Natural killer cell (primary cell): ENCODE data around the gene KLK6. TPM values are rescaled to one million over a fixed set of nuclear protein-coding genes. Genes with fewer than 3 reads are reported as not detected.

Source experiments
- ATAC-seq, 3 donors: fragments of 150-1000 bp in 2 of 3; fragments of 200-7000 bp in 1 of 3; cut with Tn5 transposase; 1 replicate in 1 of 3; 2 replicates in 2 of 3; pipeline ENCODE4 v1.10.0; 2021; ENCODE audit warnings: mild to moderate bottlenecking in 2 of 3, moderate library complexity in 2 of 3
- DNase-seq, 2 donors: peaks; one replicate each; pipeline versions ENCODE4 v3.0.0 to v3.0.0-alpha.2; 2013 to 2021; ENCODE audit warnings: mixed read lengths in 1 of 2
- H3K27ac ChIP-seq: one replicate; pipeline ENCODE4 v1.5.1; 2013; ENCODE audit warnings: mild to moderate bottlenecking, low read length
- H3K27me3 ChIP-seq: one replicate; pipeline ENCODE4 v1.6.1; 2013; ENCODE audit warnings: low read length; ENCODE audit not compliant: control insufficient read depth, insufficient read depth
- H3K36me3 ChIP-seq: one replicate; pipeline ENCODE4 v1.6.1; 2013; ENCODE audit warnings: low read length; ENCODE audit not compliant: control insufficient read depth, insufficient read depth
- H3K4me1 ChIP-seq: one replicate; pipeline ENCODE4 v1.6.1; 2013; ENCODE audit warnings: low read length; ENCODE audit not compliant: control insufficient read depth, insufficient read depth
- H3K4me3 ChIP-seq: one replicate; pipeline ENCODE4 v1.5.1; 2013; ENCODE audit warnings: low read length
- H3K9me3 ChIP-seq: one replicate; pipeline ENCODE4 v1.6.1; 2013; ENCODE audit warnings: low read length; ENCODE audit not compliant: control insufficient read depth, insufficient read depth
- H3K27ac Mint-ChIP-seq, 2 donors: one replicate each; pipeline ENCODE4 v1.8.0; 2022; ENCODE audit warnings: mild to moderate bottlenecking in 2 of 2, mixed read lengths in 2 of 2, moderate library complexity in 1 of 2
- H3K27me3 Mint-ChIP-seq, 2 donors: one replicate each; pipeline ENCODE4 v1.8.0; 2022; ENCODE audit warnings: low read depth in 2 of 2, mixed read lengths in 2 of 2
- H3K36me3 Mint-ChIP-seq: one replicate; pipeline ENCODE4 v1.8.0; 2022; ENCODE audit warnings: mixed read lengths
- H3K4me1 Mint-ChIP-seq, 2 donors: one replicate each; pipeline ENCODE4 v1.8.0; 2022; ENCODE audit warnings: mixed read lengths in 2 of 2
- H3K4me3 Mint-ChIP-seq: one replicate; pipeline ENCODE4 v1.8.0; 2022; ENCODE audit warnings: mild to moderate bottlenecking, moderate library complexity, mixed read lengths
- H3K9me3 Mint-ChIP-seq, 2 donors: one replicate each; pipeline ENCODE4 v1.8.0; 2022; ENCODE audit warnings: mixed read lengths in 2 of 2
- WGBS: methylation state at CpG from one replicate; pipeline ENCODE4 v1.1.7; 2013; ENCODE audit warnings: missing lambda C conversion rate; ENCODE audit not compliant: insufficient coverage; 5-methylcytosine and 5-hydroxymethylcytosine counted together
- intact Hi-C: fragments of 100-400 bp; cut with micrococcal nuclease; formaldehyde crosslinking; loops from one replicate; pipeline ENCODE4 v1.14.2; 2022
- total RNA-seq, 4 donors: library from RNA; stranded (reverse); fragments of 120-200 nt in 1 of 4; gene quantifications; one replicate each; pipeline versions ENCODE4 v1.2.3 to v1.2.4, GENCODE V29; 2013 to 2022
- TF ChIP-seq, protein P1 (sequence below): fragments of 200-600 bp; IDR thresholded peaks from one replicate; pipeline ENCODE4 v1.8.0; 2022; ENCODE audit warnings: antibody characterized with exemption

The KLK6 gene
- total RNA-seq, 3 donors from 2014 or later (not counting 1 experiment from before 2014, with no cell fraction given): not detected

DNA sequence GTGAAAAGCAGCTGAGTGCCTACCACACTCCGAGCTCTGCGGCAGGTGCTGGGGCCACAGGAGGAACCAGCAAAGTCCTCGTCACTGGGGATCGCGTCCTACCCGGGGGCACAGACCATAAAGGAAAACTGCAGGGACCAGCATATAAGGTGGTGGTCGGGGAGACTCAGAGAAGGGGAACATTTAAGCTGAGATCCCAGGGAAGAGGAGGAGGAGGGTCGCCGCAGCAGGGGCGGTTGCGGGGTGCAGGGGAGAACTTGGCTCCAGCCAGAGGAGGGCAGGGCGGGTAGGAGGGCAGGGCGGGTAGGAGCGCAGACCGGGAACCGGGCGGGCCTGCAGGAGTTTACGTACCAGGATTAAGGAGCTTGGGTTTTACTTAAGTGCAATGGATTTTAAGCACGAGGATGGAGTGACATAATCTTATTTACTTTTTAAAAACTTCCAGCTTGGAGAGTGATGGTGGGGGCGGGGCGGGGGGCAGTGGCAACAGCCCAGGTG, 57.2 kb downstream of the KLK6 start:
- Histone ChIP-seq H3K4me3 (no peak overlapping the region), H3K9me3 (no peaks in the 10 kb centered on the region), H3K36me3 (no peaks in the 10 kb centered on the region), H3K27ac (no peak overlapping the region), H3K4me1 (peaks cover 9% of the 10 kb centered on the region), H3K27me3 (peaks cover 20% of the 10 kb centered on the region)
- intact Hi-C loops: no loop called here
- TF ChIP-seq, protein P1, sequence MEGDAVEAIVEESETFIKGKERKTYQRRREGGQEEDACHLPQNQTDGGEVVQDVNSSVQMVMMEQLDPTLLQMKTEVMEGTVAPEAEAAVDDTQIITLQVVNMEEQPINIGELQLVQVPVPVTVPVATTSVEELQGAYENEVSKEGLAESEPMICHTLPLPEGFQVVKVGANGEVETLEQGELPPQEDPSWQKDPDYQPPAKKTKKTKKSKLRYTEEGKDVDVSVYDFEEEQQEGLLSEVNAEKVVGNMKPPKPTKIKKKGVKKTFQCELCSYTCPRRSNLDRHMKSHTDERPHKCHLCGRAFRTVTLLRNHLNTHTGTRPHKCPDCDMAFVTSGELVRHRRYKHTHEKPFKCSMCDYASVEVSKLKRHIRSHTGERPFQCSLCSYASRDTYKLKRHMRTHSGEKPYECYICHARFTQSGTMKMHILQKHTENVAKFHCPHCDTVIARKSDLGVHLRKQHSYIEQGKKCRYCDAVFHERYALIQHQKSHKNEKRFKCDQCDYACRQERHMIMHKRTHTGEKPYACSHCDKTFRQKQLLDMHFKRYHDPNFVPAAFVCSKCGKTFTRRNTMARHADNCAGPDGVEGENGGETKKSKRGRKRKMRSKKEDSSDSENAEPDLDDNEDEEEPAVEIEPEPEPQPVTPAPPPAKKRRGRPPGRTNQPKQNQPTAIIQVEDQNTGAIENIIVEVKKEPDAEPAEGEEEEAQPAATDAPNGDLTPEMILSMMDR: no peak
- Mint-ChIP-seq H3K27ac (no peak overlapping the region), H3K4me1 (peaks cover 0 to 10% of the 10 kb centered on the region in 2 donors), H3K27me3 (peaks cover 35 to 40% of the 10 kb centered on the region in 2 donors), H3K4me3 (no peak overlapping the region), H3K36me3 (no peaks in the 10 kb centered on the region), H3K9me3 (no peaks in the 10 kb centered on the region)
- DNase-seq: no peak
- ATAC-seq: no peak
- WGBS: 24% methylated on average over 21 of the region's 21 CpGs

DNA sequence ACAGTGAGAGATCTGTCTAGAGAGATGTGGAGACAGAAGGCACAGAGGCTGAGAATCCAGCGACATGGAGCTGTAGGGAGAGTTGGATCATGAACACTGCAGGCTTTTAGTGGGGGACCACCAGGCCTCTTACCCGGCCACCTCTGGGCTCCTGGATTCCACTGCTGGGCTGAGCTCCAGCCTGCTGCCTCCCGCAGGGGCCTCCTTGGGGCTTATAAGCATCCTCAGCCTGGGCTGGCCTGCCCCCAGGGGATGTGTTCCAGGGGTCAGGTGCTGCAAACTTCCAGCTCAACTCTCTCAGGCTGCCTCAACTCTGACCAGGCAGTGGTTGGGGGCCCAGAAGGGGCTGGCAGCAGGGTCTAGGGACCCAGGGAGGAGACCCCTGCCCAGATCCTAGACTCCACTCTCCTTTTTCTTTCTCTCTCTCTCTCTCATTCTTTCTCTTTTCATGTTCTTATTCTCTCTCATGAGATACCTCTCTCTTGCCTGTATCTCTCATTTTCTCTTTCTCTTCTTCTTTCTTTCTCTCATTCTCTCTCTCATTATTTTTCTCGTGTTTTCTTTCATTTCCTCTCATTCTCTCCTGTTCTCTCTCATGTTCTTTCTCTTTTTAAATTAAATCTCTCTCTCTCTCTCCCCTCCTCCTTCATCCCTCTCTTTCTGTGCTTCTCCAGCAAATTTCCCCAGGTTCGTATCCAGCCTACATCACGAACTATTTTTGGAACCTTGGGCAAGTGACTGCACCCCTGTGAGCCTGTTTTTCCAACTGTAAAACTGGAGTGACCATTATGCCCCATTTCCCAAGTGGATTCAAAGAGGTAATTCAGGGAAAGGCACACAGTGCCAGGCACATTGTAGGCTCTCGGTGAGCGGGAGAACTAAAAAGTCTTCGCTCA, 57.9 kb downstream of the KLK6 start, which contains the start of gene KLK4:
Gene KLK4 (minus strand): TSS at position 190 of the 896 bp plus-strand sequence. CDS start 657 bp downstream, outside the sequence.
- intact Hi-C loops: no loop called here
- Histone ChIP-seq H3K4me3 (no peak within 1 kb of the TSS), H3K4me1 (peaks cover 9% of the 10 kb centered on the region), H3K9me3 (no peaks in the 10 kb centered on the region), H3K27ac (no peak within 1 kb of the TSS), H3K27me3 (peaks cover 20% of the 10 kb centered on the region), H3K36me3 (no peaks in the 10 kb centered on the region)
- Mint-ChIP-seq H3K9me3 (no peaks in the 10 kb centered on the region), H3K4me1 (peaks cover 0 to 10% of the 10 kb centered on the region in 2 donors), H3K27me3 (peaks cover 36 to 41% of the 10 kb centered on the region in 2 donors), H3K4me3 (no peak within 1 kb of the TSS), H3K27ac (no peak within 1 kb of the TSS), H3K36me3 (no peaks in the 10 kb centered on the region)
- DNase-seq (no peak), ATAC-seq (peak in 1 of 3 donors; percentile 31)
- WGBS: 66% methylated on average over 9 of the region's 9 CpGs
- TF ChIP-seq, protein P1: no peak

DNA sequence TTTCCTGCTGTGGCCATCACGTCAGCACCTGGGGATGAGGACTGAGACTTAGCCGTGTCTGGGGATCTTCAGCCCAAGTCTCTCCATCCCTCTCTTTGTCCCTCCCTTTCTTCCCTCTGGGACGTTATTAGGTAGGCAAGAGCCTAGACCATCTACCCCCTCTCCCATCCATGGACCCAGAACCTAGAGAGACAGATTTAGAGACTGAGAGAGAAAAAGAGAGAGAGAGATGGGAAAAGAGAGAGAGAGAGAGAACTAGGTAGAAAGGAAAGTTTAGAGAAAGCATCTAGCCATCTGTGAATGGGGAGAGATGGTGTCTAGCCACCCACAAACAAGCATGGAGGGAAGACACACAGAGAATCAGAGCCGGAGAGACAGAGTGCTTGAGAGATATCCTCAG, 58.7 kb downstream of the KLK6 start:
- Mint-ChIP-seq H3K9me3 (no peaks in the 10 kb centered on the region), H3K4me3 (no peak overlapping the region), H3K27ac (no peak overlapping the region), H3K4me1 (peaks cover 0 to 10% of the 10 kb centered on the region in 2 donors), H3K27me3 (peaks cover 42 to 47% of the 10 kb centered on the region in 2 donors), H3K36me3 (no peaks in the 10 kb centered on the region)
- no peak overlapping the region for H3K27ac ChIP-seq
- TF ChIP-seq, protein P1: no peak
- H3K9me3 ChIP-seq: no peaks in the 10 kb centered on the region
- intact Hi-C loops: no loop called here
- H3K27me3 ChIP-seq: peaks cover 20% of the 10 kb centered on the region
- DNase-seq: no peak
- peaks cover 9% of the 10 kb centered on the region for H3K4me1 ChIP-seq
- H3K4me3 ChIP-seq: no peak overlapping the region
- 76% methylated on average over 3 of the region's 4 CpGs for WGBS
- no peaks in the 10 kb centered on the region for H3K36me3 ChIP-seq
- ATAC-seq: no peak
